Uterus (tissue), 4 donors: ENCODE results near the gene TOM1L1. TPM values are rescaled to one million over a fixed set of nuclear protein-coding genes. Genes with fewer than 3 reads are reported as not detected.

ENCODE experiments used
- DNase-seq, 2 donors: peaks; one replicate each; pipeline ENCODE4 v3.0.0-alpha.2; 2019 to 2020
- H3K27ac ChIP-seq, 2 donors: fragments of 200-600 bp; sonication (generic); 1 replicate in 1 of 2; 2 replicates in 1 of 2; pipeline ENCODE4 v1.5.1; 2016 to 2018
- H3K27me3 ChIP-seq, 2 donors: fragments of 200-600 bp; sonication (generic); one replicate each; pipeline ENCODE4 v1.5.1; 2018 to 2019; ENCODE audit warnings: control low read depth in 1 of 2
- H3K36me3 ChIP-seq, 2 donors: fragments of 200-600 bp; sonication (generic); one replicate each; pipeline ENCODE4 v1.5.1; 2019; ENCODE audit warnings: control low read depth in 1 of 2
- H3K4me1 ChIP-seq, 2 donors: fragments of 200-600 bp; sonication (generic); one replicate each; pipeline ENCODE4 v1.5.1; 2018 to 2019; ENCODE audit warnings: control low read depth in 1 of 2
- H3K4me3 ChIP-seq, 2 donors: fragments of 200-600 bp; sonication (generic); 1 replicate in 1 of 2; 2 replicates in 1 of 2; pipeline ENCODE4 v1.5.1; 2018 to 2019; ENCODE audit warnings: mild to moderate bottlenecking in 1 of 2
- H3K9me3 ChIP-seq, 2 donors: fragments of 200-600 bp; sonication (generic); one replicate each; pipeline ENCODE4 v1.5.1; 2019; ENCODE audit warnings: control low read depth in 1 of 2
- POLR2A ChIP-seq, 2 donors: fragments of 450-650 bp; IDR thresholded peaks; one replicate each; pipeline ENCODE4 v1.6.1; 2016; ENCODE audit warnings: antibody characterized with exemption in 2 of 2, mild to moderate bottlenecking in 1 of 2, moderate library complexity in 1 of 2
- intact Hi-C: fragments of 100-400 bp; cut with DNase I; formaldehyde crosslinking; loops from one replicate; pipeline ENCODE4 v1.15.1; 2023; ENCODE audit warnings: low total_unique reads
- total RNA-seq, 4 donors: library from RNA; depleted of rRNA in 3 of 4; stranded (reverse); fragments of >200 nt in 3 of 4; gene quantifications; one replicate each; pipeline versions ENCODE4 v1.1.0 to v1.2.4, GENCODE V29; 2014 to 2023
- TF ChIP-seq, protein P1 (sequence below), 4 experiments: fragments of 200-600 bp in 2 of 4; fragments of 450-650 bp in 2 of 4; sonication (generic) in 2 of 4; IDR thresholded peaks; one replicate each; pipeline ENCODE4 v1.5.1; 2016 to 2019; ENCODE audit warnings: antibody characterized with exemption in 4 of 4, mild to moderate bottlenecking in 2 of 4, moderate library complexity in 1 of 4
- donor health status: DM: yes; HTN: yes; CAD: no.

The TOM1L1 gene
- total RNA-seq, 4 donors from 2014 or later, result 3.1 to 37.1 (median 20.9) TPM

DNA sequence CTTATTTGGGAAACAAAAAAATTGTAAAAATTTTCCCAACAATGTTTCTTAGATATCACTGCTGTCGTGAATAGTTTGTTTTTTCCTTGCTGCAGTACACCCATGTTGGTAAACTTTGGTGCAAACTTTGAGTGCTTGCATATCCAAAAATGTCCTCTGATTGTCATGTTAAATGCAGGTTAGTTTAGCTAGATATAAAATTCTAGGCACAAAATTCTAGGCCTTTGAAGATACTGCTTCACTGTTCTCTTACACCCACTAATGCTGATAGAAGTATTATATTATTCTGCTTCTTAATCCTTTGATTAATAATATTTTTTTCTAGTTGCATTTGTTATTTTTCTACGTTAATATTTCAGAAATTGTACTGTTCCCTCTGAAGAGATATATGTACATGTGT is 16.1 kb downstream of the TOM1L1 start:
- no peaks in the 10 kb centered on the region for H3K9me3 ChIP-seq
- DNase-seq, result no peak
- no peak overlapping the region for H3K4me3 ChIP-seq
- intact Hi-C loops, result no loop called here
- no peaks in the 10 kb centered on the region for H3K4me1 ChIP-seq
- H3K27ac ChIP-seq, result no peak overlapping the region
- no peaks in the 10 kb centered on the region for H3K27me3 ChIP-seq
- no peaks in the 10 kb centered on the region for H3K36me3 ChIP-seq
- TF ChIP-seq, protein P1, sequence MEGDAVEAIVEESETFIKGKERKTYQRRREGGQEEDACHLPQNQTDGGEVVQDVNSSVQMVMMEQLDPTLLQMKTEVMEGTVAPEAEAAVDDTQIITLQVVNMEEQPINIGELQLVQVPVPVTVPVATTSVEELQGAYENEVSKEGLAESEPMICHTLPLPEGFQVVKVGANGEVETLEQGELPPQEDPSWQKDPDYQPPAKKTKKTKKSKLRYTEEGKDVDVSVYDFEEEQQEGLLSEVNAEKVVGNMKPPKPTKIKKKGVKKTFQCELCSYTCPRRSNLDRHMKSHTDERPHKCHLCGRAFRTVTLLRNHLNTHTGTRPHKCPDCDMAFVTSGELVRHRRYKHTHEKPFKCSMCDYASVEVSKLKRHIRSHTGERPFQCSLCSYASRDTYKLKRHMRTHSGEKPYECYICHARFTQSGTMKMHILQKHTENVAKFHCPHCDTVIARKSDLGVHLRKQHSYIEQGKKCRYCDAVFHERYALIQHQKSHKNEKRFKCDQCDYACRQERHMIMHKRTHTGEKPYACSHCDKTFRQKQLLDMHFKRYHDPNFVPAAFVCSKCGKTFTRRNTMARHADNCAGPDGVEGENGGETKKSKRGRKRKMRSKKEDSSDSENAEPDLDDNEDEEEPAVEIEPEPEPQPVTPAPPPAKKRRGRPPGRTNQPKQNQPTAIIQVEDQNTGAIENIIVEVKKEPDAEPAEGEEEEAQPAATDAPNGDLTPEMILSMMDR (IDR thresholded peaks at IDR 0.05), result no peak
- no peak for TF ChIP-seq POLR2A (IDR thresholded peaks at IDR 0.05)

DNA sequence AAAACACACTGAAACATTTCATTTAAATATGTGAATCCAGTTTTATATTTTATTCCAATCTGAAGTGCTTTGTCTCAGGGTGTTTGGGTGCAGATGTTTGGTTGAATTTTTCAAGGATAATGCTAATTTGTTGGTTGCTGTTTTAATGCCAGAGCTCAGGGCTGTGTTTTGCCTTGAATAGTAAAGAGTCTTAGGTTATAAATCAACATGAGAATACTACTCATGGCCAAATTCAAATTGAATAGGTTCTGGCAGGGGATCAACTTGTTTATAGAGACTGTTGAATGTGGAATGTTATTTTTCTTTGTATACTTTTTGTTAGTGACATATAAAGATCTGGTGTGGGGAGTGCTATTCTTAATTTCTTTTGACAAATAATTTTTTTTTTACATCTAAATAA is 18.8 kb downstream of the TOM1L1 start:
- no peaks in the 10 kb centered on the region for H3K27me3 ChIP-seq
- no peak for DNase-seq
- intact Hi-C loops, result no loop called here
- no peak overlapping the region for H3K27ac ChIP-seq
- H3K4me3 ChIP-seq, result no peak overlapping the region
- TF ChIP-seq POLR2A (IDR thresholded peaks at IDR 0.05), result no peak
- TF ChIP-seq, protein P1 (IDR thresholded peaks at IDR 0.05), result no peak
- H3K4me1 ChIP-seq, result no peaks in the 10 kb centered on the region
- no peaks in the 10 kb centered on the region for H3K9me3 ChIP-seq
- no peaks in the 10 kb centered on the region for H3K36me3 ChIP-seq

DNA sequence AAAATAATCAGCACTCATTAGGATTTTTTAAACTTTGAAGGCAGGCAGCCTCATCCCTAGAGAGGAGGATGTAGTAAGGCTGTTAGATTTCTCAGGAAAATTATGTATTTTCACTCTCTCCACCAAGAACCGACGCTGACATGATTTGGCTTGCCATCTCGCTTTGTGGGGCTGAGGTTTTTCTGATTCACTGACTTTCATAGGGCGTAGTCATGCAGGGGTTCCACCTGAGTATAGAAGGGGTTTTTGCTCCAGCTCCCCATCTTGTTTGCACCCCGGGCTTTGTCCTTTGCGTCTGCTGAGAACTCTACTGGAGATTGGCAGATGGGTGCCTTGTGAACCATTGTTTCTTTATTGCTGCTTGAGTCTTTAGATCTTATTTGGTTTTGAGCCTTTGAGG is 20.2 kb downstream of the TOM1L1 start:
- no peak for DNase-seq
- no peaks in the 10 kb centered on the region for H3K36me3 ChIP-seq
- intact Hi-C loops, result no loop called here

DNA sequence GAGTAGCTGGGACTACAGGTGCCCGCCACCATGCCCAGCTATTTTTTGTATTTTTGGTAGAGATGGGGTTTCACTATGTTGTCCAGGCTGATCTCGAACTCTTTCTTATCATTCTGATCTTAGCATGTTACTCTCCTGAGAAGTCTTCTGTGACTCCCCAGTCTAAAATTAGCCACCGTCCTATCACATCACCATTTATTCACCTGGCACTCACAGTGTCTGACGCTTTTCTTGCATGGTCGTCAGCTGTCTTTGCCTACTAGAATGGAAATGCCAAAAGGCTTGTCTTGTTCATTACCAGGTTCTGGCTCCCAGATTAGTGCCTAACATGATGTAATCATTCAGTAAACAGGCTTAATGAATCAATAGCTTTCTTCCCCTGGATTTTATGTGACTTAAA is 23.8 kb downstream of the TOM1L1 start:
- TF ChIP-seq, protein P1 (IDR thresholded peaks at IDR 0.05), result no peak
- TF ChIP-seq POLR2A (IDR thresholded peaks at IDR 0.05), result no peak
- no peaks in the 10 kb centered on the region for H3K4me1 ChIP-seq
- H3K27me3 ChIP-seq, result no peaks in the 10 kb centered on the region
- no peak for DNase-seq
- no peaks in the 10 kb centered on the region for H3K36me3 ChIP-seq
- no peak overlapping the region for H3K4me3 ChIP-seq
- no peak overlapping the region for H3K27ac ChIP-seq
- intact Hi-C loops, result no loop called here
- no peaks in the 10 kb centered on the region for H3K9me3 ChIP-seq

More for the DNA sequence above, 20.2 kb downstream of the TOM1L1 start:
- Histone ChIP-seq H3K27ac (no peak overlapping the region), H3K4me1 (no peaks in the 10 kb centered on the region), H3K4me3 (no peak overlapping the region), H3K9me3 (no peaks in the 10 kb centered on the region), H3K27me3 (no peaks in the 10 kb centered on the region)
- TF ChIP-seq, protein P1 (IDR thresholded peaks at IDR 0.05), result no peak
- TF ChIP-seq POLR2A (IDR thresholded peaks at IDR 0.05), result no peak

DNA sequence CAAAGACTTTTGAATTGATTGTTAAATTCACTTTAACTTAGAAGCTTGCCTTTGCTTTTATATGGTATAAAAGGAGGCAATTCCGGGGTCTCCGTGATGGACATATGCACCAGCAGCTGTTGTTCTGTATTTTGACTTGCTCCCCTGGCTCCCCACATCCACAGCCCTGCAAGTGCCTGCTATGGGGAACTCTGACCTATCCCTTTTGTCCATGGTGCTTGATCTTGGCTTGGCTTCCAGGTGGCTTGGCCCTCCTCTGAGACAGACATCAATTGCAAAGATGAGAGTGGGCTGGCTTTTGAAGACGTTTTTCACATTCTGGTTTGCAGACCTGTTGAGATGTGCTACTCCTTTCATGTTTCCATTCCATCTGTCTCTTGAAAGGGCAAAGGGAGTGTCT is 26.9 kb downstream of the TOM1L1 start:
- Histone ChIP-seq H3K36me3 (no peaks in the 10 kb centered on the region), H3K9me3 (no peaks in the 10 kb centered on the region), H3K4me1 (no peaks in the 10 kb centered on the region), H3K27me3 (no peaks in the 10 kb centered on the region), H3K4me3 (no peak overlapping the region), H3K27ac (no peak overlapping the region)
- intact Hi-C loops, result no loop called here
- no peak for TF ChIP-seq POLR2A (IDR thresholded peaks at IDR 0.05)
- TF ChIP-seq, protein P1 (IDR thresholded peaks at IDR 0.05), result no peak
- no peak for DNase-seq
